OCI-LY7 (cell line): ENCODE data around the gene PPP1R3G.

ENCODE experiments used
- EZH2phosphoT487 ChIP-seq: fragments of 200-600 bp; sonication (generic); IDR thresholded peaks from 2 replicates; pipeline ENCODE4 v1.6.1; 2018; ENCODE audit warnings: low read depth, borderline replicate concordance, mild to moderate bottlenecking, mixed run types, antibody characterized with exemption, low read length, moderate library complexity, mixed read lengths
- TF ChIP-seq, protein P1 (sequence below): fragments of 200-600 bp; sonication (generic); conservative IDR thresholded peaks from 2 replicates; pipeline ENCODE4 v1.5.1; 2014; ENCODE audit warnings: mild to moderate bottlenecking, antibody characterized with exemption, low read length, moderate library complexity, mixed read lengths

DNA sequence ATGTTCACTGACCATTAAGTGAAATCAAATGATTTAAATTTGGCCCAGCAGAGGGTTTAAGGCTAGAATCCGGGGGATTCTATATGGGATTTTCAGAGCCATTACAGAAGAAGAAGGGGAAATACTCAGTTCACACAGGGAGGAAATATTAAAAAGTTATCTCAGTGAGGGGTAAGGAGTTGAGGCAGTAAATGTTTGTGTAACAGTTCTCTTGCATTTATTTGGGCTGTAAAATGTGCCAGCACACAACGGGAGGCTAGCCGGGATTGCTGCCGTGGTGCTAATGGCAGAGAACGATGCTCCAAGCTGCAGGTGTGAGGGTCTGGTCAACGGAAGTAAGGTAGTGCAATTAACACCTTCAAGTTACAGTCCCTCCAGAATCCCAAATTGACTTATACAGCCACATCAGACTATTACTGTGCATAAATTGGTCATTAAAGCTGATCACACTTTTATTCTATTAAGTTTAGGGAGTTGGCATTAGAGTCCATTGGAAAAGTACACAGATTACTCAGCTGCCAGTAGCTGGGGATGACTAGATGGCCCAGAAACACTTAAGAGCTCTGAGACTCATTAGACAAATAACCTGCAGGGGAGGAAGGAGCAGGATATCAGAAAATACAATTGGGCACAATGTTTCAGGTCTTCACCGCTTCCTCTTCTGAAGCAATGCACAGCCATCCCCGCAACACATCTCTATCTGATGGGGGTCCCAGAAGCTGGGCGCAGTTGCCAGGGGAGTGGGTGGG is 31.3 kb downstream of the PPP1R3G start:
- TF ChIP-seq, protein P1, sequence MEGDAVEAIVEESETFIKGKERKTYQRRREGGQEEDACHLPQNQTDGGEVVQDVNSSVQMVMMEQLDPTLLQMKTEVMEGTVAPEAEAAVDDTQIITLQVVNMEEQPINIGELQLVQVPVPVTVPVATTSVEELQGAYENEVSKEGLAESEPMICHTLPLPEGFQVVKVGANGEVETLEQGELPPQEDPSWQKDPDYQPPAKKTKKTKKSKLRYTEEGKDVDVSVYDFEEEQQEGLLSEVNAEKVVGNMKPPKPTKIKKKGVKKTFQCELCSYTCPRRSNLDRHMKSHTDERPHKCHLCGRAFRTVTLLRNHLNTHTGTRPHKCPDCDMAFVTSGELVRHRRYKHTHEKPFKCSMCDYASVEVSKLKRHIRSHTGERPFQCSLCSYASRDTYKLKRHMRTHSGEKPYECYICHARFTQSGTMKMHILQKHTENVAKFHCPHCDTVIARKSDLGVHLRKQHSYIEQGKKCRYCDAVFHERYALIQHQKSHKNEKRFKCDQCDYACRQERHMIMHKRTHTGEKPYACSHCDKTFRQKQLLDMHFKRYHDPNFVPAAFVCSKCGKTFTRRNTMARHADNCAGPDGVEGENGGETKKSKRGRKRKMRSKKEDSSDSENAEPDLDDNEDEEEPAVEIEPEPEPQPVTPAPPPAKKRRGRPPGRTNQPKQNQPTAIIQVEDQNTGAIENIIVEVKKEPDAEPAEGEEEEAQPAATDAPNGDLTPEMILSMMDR: no peak
- TF ChIP-seq EZH2phosphoT487: no peak
